Lower lobe of right lung (tissue), 2 donors: ENCODE data around the gene CALML3. TPM values are rescaled to one million over a fixed set of nuclear protein-coding genes. Genes with fewer than 3 reads are reported as not detected.

ENCODE experiments used
- ATAC-seq, 2 donors: fragments of 200-7000 bp; cut with Tn5 transposase; one replicate each; pipeline ENCODE4 v1.9.1; 2020 to 2022; ENCODE audit warnings: mild to moderate bottlenecking in 2 of 2, moderate library complexity in 2 of 2
- DNase-seq: peaks from one replicate; pipeline ENCODE4 v3.0.0-alpha.2; 2020
- H3K27ac ChIP-seq: fragments of 200-600 bp; one replicate; pipeline ENCODE4 v1.8.0; 2022
- H3K27me3 ChIP-seq: fragments of 200-600 bp; one replicate; pipeline ENCODE4 v1.8.0; 2022; ENCODE audit warnings: low read depth
- H3K36me3 ChIP-seq: fragments of 200-600 bp; one replicate; pipeline ENCODE4 v1.8.0; 2022; ENCODE audit warnings: mild to moderate bottlenecking
- H3K4me1 ChIP-seq: fragments of 200-600 bp; one replicate; pipeline ENCODE4 v1.8.0; 2022
- H3K4me3 ChIP-seq: fragments of 200-600 bp; one replicate; pipeline ENCODE4 v1.8.0; 2022; ENCODE audit warnings: mild to moderate bottlenecking
- H3K9me3 ChIP-seq: fragments of 200-600 bp; one replicate; pipeline ENCODE4 v1.8.0; 2022
- intact Hi-C: fragments of 100-400 bp; cut with DNase I; formaldehyde crosslinking; loops from one replicate; pipeline ENCODE4 v1.11.0; 2022
- total RNA-seq: library from RNA; stranded (reverse); fragmentation: NEBNext Ultra II Directional; extraction: Animal tissue kit (Norgen Biotek cat#: 25700); gene quantifications from one replicate; pipeline ENCODE4 v1.2.1, GENCODE V29; 2021
- TF ChIP-seq, protein P1 (sequence below): fragments of 200-600 bp; IDR thresholded peaks from one replicate; pipeline ENCODE4 v1.8.0; 2022; ENCODE audit warnings: antibody characterized with exemption, mild to moderate bottlenecking
- donor health status: DM: no; HTN: yes; CAD: no; lungs with severe emphysema.

The CALML3 gene
- total RNA-seq, 1 donor from 2014 or later, result not detected

DNA sequence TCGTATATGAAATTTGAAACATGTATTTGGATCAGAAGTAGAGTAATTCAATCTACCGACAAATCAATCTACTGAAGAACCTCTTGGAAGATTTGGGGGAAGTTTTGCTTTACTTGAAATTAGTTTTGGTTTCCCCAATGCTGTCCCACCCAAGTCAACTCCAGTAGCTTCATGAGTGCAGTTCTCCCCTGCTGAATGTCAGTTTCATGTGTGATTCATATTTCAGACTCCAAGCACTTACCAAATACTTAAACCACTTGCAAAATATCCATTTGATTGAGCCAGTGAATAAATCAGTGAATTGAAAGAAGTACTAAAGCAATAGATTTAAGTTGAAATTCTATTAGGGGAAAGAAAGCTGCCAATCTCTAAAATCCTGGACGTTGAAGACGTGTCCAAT lies 34.7 kb upstream of the CALML3 start:
- Histone ChIP-seq H3K9me3 (no peaks in the 10 kb centered on the region), H3K27ac (no peak overlapping the region), H3K4me3 (no peak overlapping the region), H3K4me1 (no peaks in the 10 kb centered on the region), H3K27me3 (no peaks in the 10 kb centered on the region), H3K36me3 (no peaks in the 10 kb centered on the region)
- TF ChIP-seq, protein P1, sequence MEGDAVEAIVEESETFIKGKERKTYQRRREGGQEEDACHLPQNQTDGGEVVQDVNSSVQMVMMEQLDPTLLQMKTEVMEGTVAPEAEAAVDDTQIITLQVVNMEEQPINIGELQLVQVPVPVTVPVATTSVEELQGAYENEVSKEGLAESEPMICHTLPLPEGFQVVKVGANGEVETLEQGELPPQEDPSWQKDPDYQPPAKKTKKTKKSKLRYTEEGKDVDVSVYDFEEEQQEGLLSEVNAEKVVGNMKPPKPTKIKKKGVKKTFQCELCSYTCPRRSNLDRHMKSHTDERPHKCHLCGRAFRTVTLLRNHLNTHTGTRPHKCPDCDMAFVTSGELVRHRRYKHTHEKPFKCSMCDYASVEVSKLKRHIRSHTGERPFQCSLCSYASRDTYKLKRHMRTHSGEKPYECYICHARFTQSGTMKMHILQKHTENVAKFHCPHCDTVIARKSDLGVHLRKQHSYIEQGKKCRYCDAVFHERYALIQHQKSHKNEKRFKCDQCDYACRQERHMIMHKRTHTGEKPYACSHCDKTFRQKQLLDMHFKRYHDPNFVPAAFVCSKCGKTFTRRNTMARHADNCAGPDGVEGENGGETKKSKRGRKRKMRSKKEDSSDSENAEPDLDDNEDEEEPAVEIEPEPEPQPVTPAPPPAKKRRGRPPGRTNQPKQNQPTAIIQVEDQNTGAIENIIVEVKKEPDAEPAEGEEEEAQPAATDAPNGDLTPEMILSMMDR, result no peak
- DNase-seq (no peak), ATAC-seq (no peak)
- intact Hi-C loops, result no loop called here

DNA sequence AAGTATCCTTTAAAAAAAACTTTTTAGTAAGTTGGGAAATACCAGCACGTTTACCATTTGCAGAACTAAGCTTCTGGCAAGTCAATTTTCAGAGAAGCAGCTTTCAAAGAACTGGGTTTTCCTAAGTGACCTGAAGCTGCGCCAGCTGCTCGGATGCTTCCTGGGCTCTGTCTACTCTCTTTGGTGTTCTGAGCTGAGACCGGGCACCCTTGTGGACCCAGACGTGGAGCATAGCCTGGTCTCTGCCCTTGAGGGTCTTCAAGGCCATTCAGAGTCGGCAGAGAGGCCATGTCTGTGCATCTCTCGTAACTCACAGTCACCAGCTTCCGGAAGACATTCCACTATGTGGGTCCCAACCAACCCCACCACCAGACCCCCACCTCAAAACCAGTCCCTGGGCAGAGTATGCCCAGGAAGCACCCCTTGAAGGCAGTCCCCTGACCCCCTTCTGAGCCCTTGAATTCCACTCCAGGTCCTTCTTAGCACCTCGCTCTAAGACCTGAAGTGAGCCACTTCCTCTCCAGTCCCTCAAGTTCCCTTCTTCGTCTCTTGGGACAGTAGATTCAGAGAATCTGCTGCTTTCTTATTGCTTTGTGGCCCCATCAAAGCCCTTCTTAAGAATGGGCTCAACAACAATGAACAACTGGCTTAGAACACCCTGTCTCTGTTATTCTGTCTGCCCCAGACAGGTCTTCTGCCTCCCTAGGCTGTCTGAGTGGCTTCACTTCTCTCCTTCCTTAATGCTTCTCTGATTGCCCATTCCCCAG lies 33.9 kb upstream of the CALML3 start:
- TF ChIP-seq, protein P1, result no peak
- Histone ChIP-seq H3K27me3 (no peaks in the 10 kb centered on the region), H3K27ac (no peak overlapping the region), H3K4me3 (no peak overlapping the region), H3K36me3 (no peaks in the 10 kb centered on the region), H3K4me1 (no peaks in the 10 kb centered on the region), H3K9me3 (no peaks in the 10 kb centered on the region)
- intact Hi-C loops, result no loop called here
- ATAC-seq (no peak), DNase-seq (no peak)

DNA sequence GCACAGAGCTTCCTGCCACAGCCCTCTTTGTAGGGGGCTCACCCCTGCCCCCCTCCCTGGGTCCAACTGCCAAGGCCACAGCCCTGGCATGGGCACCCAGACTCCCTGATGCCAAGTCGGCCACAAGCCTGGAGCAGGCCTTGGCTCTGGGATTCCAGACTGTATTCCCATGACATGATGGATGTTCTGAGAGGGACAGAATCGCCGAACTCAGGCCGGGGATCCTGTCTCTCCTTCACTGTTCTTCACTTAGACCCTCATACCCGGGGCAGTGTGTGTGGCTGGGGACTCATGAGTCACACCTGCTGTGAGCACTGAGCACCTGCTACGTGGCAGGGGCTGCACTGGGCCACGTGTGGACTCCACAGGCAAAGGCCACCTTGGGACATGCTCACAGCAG lies 33.3 kb upstream of the CALML3 start:
- Histone ChIP-seq H3K4me3 (no peak overlapping the region), H3K27ac (no peak overlapping the region), H3K9me3 (no peaks in the 10 kb centered on the region), H3K36me3 (no peaks in the 10 kb centered on the region), H3K27me3 (no peaks in the 10 kb centered on the region), H3K4me1 (no peaks in the 10 kb centered on the region)
- intact Hi-C loops, result no loop called here
- no peak for ATAC-seq
- TF ChIP-seq, protein P1, result no peak
- no peak for DNase-seq

DNA sequence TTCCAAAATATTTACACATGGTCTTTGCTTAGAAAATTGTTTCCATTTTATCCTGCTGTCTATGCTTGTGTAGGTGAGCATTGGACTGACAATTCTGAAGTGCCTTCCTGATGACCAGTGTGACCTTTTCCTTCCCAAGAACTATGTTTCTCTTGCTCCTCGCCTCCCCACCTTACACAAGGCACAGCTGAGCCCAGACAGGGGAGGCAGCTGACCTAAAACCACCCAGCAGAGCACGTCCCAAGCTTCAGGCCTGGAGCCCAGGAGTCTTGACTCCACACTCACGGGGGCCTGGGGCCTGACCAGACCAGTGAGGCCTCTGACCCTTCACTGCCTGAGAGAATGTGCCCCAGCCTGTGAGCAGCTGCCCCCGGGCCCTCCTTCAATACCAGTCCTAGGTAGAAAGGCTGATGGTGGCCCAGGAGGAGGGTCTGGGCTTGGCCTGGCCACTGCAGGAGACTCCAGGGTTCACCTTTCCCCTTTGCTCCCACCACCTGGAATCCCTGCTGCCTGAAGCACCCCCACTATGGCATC lies 32.4 kb upstream of the CALML3 start:
- Histone ChIP-seq H3K27ac (no peak overlapping the region), H3K27me3 (no peaks in the 10 kb centered on the region), H3K9me3 (no peaks in the 10 kb centered on the region), H3K36me3 (no peaks in the 10 kb centered on the region), H3K4me1 (no peaks in the 10 kb centered on the region), H3K4me3 (no peak overlapping the region)
- ATAC-seq (no peak), DNase-seq (no peak)
- TF ChIP-seq, protein P1, result no peak
- intact Hi-C loops, result no loop called here

DNA sequence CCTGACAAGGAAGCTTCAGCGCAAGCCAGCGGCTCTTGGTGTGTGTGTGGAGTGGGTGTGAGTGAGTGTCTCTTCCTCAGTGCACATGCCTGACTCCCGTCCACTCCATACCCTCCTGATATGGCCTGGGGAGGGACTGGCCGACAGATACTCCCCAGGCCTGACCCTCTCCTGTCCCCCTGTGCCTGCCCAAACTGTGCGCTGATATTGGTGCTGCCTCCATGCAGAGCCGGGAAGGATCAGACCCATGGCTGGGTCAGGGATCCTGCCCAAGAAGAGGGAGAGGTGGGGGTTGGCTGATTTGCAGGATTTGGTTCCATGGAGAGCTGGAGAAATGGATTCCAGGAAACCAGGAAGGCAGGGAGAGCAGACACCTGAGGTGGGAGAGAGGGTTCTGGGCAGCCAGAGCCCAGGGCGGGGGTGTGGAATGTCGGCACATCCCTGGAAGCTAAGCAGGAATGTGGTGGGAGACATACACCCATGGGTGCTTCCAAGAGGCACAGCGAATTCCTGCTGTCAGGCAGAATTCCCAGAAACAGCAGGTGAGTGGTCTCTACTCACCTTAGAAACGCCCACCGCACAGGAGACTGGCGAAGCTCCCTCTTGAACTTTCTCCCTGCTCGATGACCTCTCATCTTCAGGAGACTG lies 31.7 kb upstream of the CALML3 start:
- Histone ChIP-seq H3K27me3 (no peaks in the 10 kb centered on the region), H3K4me1 (no peaks in the 10 kb centered on the region), H3K27ac (peak overlapping the region; percentile 18), H3K4me3 (no peak overlapping the region), H3K9me3 (no peaks in the 10 kb centered on the region), H3K36me3 (no peaks in the 10 kb centered on the region)
- TF ChIP-seq, protein P1, result no peak
- no peak for DNase-seq
- no peak for ATAC-seq
- intact Hi-C loops, result no loop called here
